Mesendoderm (in vitro differentiated cells): ENCODE measurements around the gene POU3F1.

Experiments used
- DNase-seq: peaks from one replicate; pipeline ENCODE4 v3.0.0; 2013
- H2AK5ac ChIP-seq: 2 replicates; pipeline ENCODE4 v1.6.1; 2013; ENCODE audit warnings: low read length, inconsistent platforms
- H2BK120ac ChIP-seq: 2 replicates; pipeline ENCODE4 v1.6.1; 2013; ENCODE audit warnings: low read depth, mild to moderate bottlenecking, low read length, moderate library complexity, mixed read lengths
- H2BK15ac ChIP-seq: replicated peaks from 2 replicates; pipeline ENCODE4 v1.6.1; 2013; ENCODE audit warnings: low read depth, mild to moderate bottlenecking, moderate library complexity
- H2BK5ac ChIP-seq: 2 replicates; pipeline ENCODE4 v1.6.1; 2013; ENCODE audit warnings: low read length, inconsistent platforms
- H3K18ac ChIP-seq: 2 replicates; pipeline ENCODE4 v1.6.1; 2013; ENCODE audit warnings: mild to moderate bottlenecking, low read length, mixed read lengths
- H3K23ac ChIP-seq: one replicate; pipeline ENCODE4 v1.6.1; 2013; ENCODE audit warnings: low read length
- H3K27ac ChIP-seq: 2 replicates; pipeline ENCODE4 v1.5.1; 2013; ENCODE audit warnings: low read depth, mild to moderate bottlenecking, inconsistent platforms, low read length, moderate library complexity
- H3K27me3 ChIP-seq: 2 replicates; pipeline ENCODE4 v1.6.1; 2013; ENCODE audit warnings: low read length, control low read depth, mild to moderate bottlenecking, inconsistent platforms; ENCODE audit not compliant: insufficient read depth, poor library complexity
- H3K36me3 ChIP-seq: 2 replicates; pipeline ENCODE4 v1.6.1; 2013; ENCODE audit warnings: low read length, inconsistent platforms; ENCODE audit not compliant: control insufficient read depth, insufficient read depth
- H3K4ac ChIP-seq: one replicate; pipeline ENCODE4 v1.6.1; 2013; ENCODE audit warnings: low read depth, mild to moderate bottlenecking, low read length, moderate library complexity
- H3K4me1 ChIP-seq: 2 replicates; pipeline ENCODE4 v1.6.1; 2013; ENCODE audit warnings: low read depth, low read length, inconsistent platforms; ENCODE audit not compliant: control insufficient read depth
- H3K4me2 ChIP-seq: 2 replicates; pipeline ENCODE4 v1.6.1; 2013; ENCODE audit warnings: low read length
- H3K4me3 ChIP-seq: 2 replicates; pipeline ENCODE4 v1.5.1; 2013; ENCODE audit warnings: mild to moderate bottlenecking, low read length
- H3K56ac ChIP-seq: one replicate; pipeline ENCODE4 v1.6.1; 2013; ENCODE audit warnings: low read length
- H3K79me1 ChIP-seq: 2 replicates; pipeline ENCODE4 v1.6.1; 2013; ENCODE audit warnings: low read length, inconsistent platforms
- H3K79me2 ChIP-seq: 2 replicates; pipeline ENCODE4 v1.6.1; 2013; ENCODE audit warnings: mild to moderate bottlenecking, low read length; ENCODE audit not compliant: control insufficient read depth, insufficient read depth
- H3K9ac ChIP-seq: 2 replicates; pipeline ENCODE4 v1.6.1; 2013; ENCODE audit warnings: low read length, inconsistent platforms
- H4K5ac ChIP-seq: one replicate; pipeline ENCODE4 v1.6.1; 2013; ENCODE audit warnings: low read length
- H4K8ac ChIP-seq: one replicate; pipeline ENCODE4 v1.6.1; 2013; ENCODE audit warnings: low read depth, mild to moderate bottlenecking, control low read depth, low read length, moderate library complexity
- WGBS: extraction: QIAGEN DNeasy Blood & Tissue Kit; methylation state at CpG from one replicate; pipeline ENCODE4 v1.1.7; 2013; ENCODE audit warnings: low lambda C conversion rate, missing lambda C conversion rate; ENCODE audit not compliant: insufficient coverage; ENCODE audit errors: extremely low coverage; 5-methylcytosine and 5-hydroxymethylcytosine counted together

Gene POU3F1

GRCh38 chr1:38015978-38016725, 30.4 kb downstream of the POU3F1 start:
- H3K4ac ChIP-seq: no peak overlapping the region
- peaks cover 3% of the 10 kb centered on the region for H3K4me1 ChIP-seq
- no peaks in the 10 kb centered on the region for H3K27me3 ChIP-seq
- peaks cover 15% of the 10 kb centered on the region for H3K79me1 ChIP-seq
- H3K79me2 ChIP-seq: peaks cover 41% of the 10 kb centered on the region
- H3K36me3 ChIP-seq: peaks cover 4% of the 10 kb centered on the region
- H3K27ac ChIP-seq: no peak overlapping the region
- no peak overlapping the region for H2BK15ac ChIP-seq
- H2AK5ac ChIP-seq: no peak overlapping the region
- H3K4me2 ChIP-seq: no peak overlapping the region
- WGBS: no CpG with 5 or more reads among the region's 6 CpGs
- no peak overlapping the region for H4K5ac ChIP-seq
- H3K4me3 ChIP-seq: no peak overlapping the region
- no peak overlapping the region for H3K56ac ChIP-seq
- no peak overlapping the region for H3K23ac ChIP-seq
- no peak overlapping the region for H3K18ac ChIP-seq
- H3K9ac ChIP-seq: no peak overlapping the region
- H2BK5ac ChIP-seq: no peak overlapping the region
- H4K8ac ChIP-seq: no peak overlapping the region
- no peak overlapping the region for H2BK120ac ChIP-seq
- DNase-seq: no peak

DNA sequence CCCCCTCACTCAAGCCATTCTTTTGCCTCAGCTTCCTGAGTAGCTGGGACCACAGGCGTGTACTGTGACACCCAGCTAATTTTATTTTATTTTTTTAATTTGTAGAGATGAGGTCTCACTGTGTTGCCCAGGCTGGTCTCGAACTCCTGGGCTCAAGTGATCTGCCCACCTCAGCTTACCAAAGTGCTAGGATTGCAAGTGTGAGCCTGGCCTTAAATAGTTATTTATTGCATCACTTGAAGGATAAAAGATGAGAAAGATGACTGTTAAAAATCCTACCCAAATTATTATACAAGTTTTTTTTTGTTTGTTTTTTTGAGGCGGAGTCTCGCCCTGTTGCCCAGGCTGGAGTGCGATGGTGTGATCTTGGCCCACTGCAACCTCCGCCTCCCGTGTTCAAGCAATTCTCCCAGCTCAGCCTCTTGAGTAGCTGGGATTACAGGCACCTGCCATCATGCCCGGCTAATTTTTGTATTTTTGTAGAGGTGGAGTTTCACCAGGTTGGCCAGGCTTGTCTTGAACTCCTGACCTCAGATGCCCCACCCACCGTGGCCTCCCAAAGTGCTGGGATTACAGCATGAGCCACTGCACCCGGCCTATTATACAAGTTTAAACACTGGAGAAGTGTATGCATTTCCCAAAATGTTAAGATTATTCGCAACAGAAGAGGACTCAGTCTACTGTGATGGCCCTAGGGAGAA, 31.7 kb downstream of the POU3F1 start:
- H4K5ac ChIP-seq: no peak overlapping the region
- H3K79me2 ChIP-seq: peaks cover 41% of the 10 kb centered on the region
- H3K27ac ChIP-seq: no peak overlapping the region
- H4K8ac ChIP-seq: no peak overlapping the region
- no peak overlapping the region for H3K18ac ChIP-seq
- no peak overlapping the region for H3K23ac ChIP-seq
- no peak overlapping the region for H3K4me2 ChIP-seq
- no peak overlapping the region for H3K56ac ChIP-seq
- H2BK5ac ChIP-seq: no peak overlapping the region
- no peak overlapping the region for H2BK120ac ChIP-seq
- H2BK15ac ChIP-seq: no peak overlapping the region
- DNase-seq: no peak
- no peak overlapping the region for H3K9ac ChIP-seq
- peaks cover 4% of the 10 kb centered on the region for H3K36me3 ChIP-seq
- peaks cover 3% of the 10 kb centered on the region for H3K4me1 ChIP-seq
- no peak overlapping the region for H2AK5ac ChIP-seq
- H3K4me3 ChIP-seq: no peak overlapping the region
- peaks cover 15% of the 10 kb centered on the region for H3K79me1 ChIP-seq
- WGBS: no CpG with 5 or more reads among the region's 11 CpGs
- no peaks in the 10 kb centered on the region for H3K27me3 ChIP-seq
- no peak overlapping the region for H3K4ac ChIP-seq

GRCh38 chr1:38014171-38014570, 32.4 kb downstream of the POU3F1 start:
- H3K4me2 ChIP-seq: no peak overlapping the region
- H3K36me3 ChIP-seq: peaks cover 2% of the 10 kb centered on the region
- no peak overlapping the region for H3K18ac ChIP-seq
- no peak overlapping the region for H2BK15ac ChIP-seq
- no peak for DNase-seq
- H3K79me2 ChIP-seq: peaks cover 41% of the 10 kb centered on the region
- H2BK120ac ChIP-seq: no peak overlapping the region
- H2AK5ac ChIP-seq: no peak overlapping the region
- no peaks in the 10 kb centered on the region for H3K27me3 ChIP-seq
- WGBS: no CpG with 5 or more reads among the region's 4 CpGs
- H3K4me1 ChIP-seq: peaks cover 3% of the 10 kb centered on the region
- H3K27ac ChIP-seq: no peak overlapping the region
- H4K5ac ChIP-seq: no peak overlapping the region
- peaks cover 13% of the 10 kb centered on the region for H3K79me1 ChIP-seq
- H3K23ac ChIP-seq: no peak overlapping the region
- no peak overlapping the region for H3K56ac ChIP-seq
- no peak overlapping the region for H3K4ac ChIP-seq
- H2BK5ac ChIP-seq: no peak overlapping the region
- H3K4me3 ChIP-seq: no peak overlapping the region
- H3K9ac ChIP-seq: no peak overlapping the region
- H4K8ac ChIP-seq: no peak overlapping the region

DNA sequence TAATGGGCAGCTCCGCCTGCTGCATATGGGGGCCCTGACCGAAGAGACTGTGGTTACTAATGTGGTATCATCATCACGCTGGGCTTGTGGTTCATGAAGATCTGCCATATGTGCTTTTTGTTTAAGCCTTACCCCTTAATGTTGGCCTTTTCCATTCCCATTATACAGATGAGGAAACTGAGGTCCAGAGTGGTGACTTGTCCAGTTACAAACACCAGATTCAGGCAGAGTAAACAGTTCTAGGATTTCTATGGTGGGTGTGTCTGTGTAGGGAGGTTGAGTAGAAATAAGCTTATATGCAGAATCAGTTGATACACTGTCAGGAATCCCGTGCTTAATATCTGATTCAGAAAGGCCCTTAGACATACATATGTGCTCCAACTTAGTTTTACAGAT, 33.4 kb downstream of the POU3F1 start:
- H3K23ac ChIP-seq: no peak overlapping the region
- H4K5ac ChIP-seq: no peak overlapping the region
- H3K27ac ChIP-seq: peak overlapping the region; percentile 83
- peaks cover 5% of the 10 kb centered on the region for H3K4me1 ChIP-seq
- peaks cover 2% of the 10 kb centered on the region for H3K36me3 ChIP-seq
- no peak overlapping the region for H2BK5ac ChIP-seq
- H3K9ac ChIP-seq: peak overlapping the region; percentile 96
- H3K56ac ChIP-seq: peak overlapping the region; percentile 92
- peaks cover 41% of the 10 kb centered on the region for H3K79me2 ChIP-seq
- H3K27me3 ChIP-seq: no peaks in the 10 kb centered on the region
- peak overlapping the region; percentile 84 for H3K4me2 ChIP-seq
- peak overlapping the region; percentile 13 for H2AK5ac ChIP-seq
- H3K79me1 ChIP-seq: peaks cover 13% of the 10 kb centered on the region
- H3K4me3 ChIP-seq: peak overlapping the region; percentile 94
- no peak overlapping the region for H2BK15ac ChIP-seq
- no CpG with 5 or more reads among the region's 4 CpGs for WGBS
- no peak overlapping the region for H2BK120ac ChIP-seq
- no peak overlapping the region for H3K18ac ChIP-seq
- no peak overlapping the region for H4K8ac ChIP-seq
- no peak for DNase-seq
- H3K4ac ChIP-seq: no peak overlapping the region

DNA sequence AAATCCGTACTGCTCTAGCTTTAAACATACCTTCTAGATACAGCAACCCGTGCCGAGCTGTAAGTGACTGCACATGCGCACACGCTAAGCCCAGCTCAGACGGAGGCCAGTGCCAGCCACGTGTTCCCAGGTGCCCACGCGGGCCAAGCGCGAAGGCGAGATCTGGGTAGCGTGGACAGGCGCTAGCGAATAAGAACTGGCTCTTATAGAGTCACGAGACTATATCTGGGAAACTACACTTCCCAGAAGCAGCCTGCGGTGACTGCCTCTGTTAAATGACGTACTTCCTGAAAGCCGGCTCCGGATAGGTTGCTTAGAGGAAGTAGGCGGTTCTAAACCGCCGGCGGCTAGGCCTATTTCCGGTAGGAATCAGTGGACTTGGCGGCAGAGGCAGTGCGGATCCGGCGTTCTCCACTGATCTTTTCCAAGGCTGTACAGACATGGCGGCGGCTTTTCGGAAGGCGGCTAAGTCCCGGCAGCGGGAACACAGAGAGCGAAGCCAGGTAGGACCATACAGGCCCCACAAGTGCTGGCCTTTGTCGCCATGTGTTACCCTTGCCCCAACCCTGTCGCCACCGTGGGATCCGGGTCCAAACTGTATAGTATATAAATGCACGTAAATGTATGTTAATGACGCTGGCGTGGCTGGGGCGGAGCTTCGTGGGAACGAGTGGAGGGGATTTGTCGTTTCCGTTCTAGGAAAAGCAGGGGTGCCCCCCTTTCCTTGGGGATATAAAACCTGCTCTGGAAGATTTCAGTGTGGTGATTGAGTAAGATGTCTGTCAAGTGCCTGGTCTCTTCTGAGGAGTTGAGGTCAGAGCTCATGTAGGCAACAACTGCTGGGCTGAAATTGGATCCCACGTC, 34.0 kb downstream of the POU3F1 start, which contains the start of gene UTP11:
UTP11 (plus strand) TSS at position 372 of the 864 bp plus-strand sequence; CDS start at position 441, 69 bp downstream.
- H3K79me2 ChIP-seq: peaks cover 38% of the 10 kb centered on the region
- H4K8ac ChIP-seq: no peak within 1 kb of the TSS
- WGBS: no CpG with 5 or more reads among the region's 49 CpGs
- peak within 1 kb of the TSS; percentile 83 for H3K27ac ChIP-seq
- H2BK15ac ChIP-seq: no peak within 1 kb of the TSS
- H2BK5ac ChIP-seq: no peak within 1 kb of the TSS
- H3K27me3 ChIP-seq: no peaks in the 10 kb centered on the region
- no peak within 1 kb of the TSS for H4K5ac ChIP-seq
- peaks cover under 1% of the 10 kb centered on the region for H3K36me3 ChIP-seq
- H3K4me2 ChIP-seq: peak within 1 kb of the TSS; percentile 84
- H3K23ac ChIP-seq: no peak within 1 kb of the TSS
- H3K79me1 ChIP-seq: peaks cover 11% of the 10 kb centered on the region
- H2BK120ac ChIP-seq: no peak within 1 kb of the TSS
- H3K9ac ChIP-seq: peak within 1 kb of the TSS; percentile 96
- H3K56ac ChIP-seq: peak within 1 kb of the TSS; percentile 92
- peaks cover 5% of the 10 kb centered on the region for H3K4me1 ChIP-seq
- H3K4ac ChIP-seq: peak within 1 kb of the TSS; percentile 81
- peak; percentile 100 for DNase-seq
- no peak within 1 kb of the TSS for H3K18ac ChIP-seq
- H2AK5ac ChIP-seq: peak within 1 kb of the TSS; percentile 71
- H3K4me3 ChIP-seq: peak within 1 kb of the TSS; percentile 94
